PC-3 (cell line): ENCODE data around the gene IQSEC3. TPM values are rescaled to one million over a fixed set of nuclear protein-coding genes. Genes with fewer than 3 reads are reported as not detected.

Experiments
- ATAC-seq: fragments of 200-7000 bp; cut with Tn5 transposase; 2 replicates; pipeline ENCODE4 v1.9.1; 2020; ENCODE audit warnings: mild to moderate bottlenecking, moderate library complexity
- BruUV-seq: library from RNA; stranded (reverse); fragments of 400-500 nt; replicated peaks from 2 replicates; lab custom pipeline; 2021; lab: Mats Ljungman, UMichigan
- CTCF ChIA-PET: fragments of 300-600 bp; sonication (Branson Sonifier 250); formaldehyde crosslinking; loops from one replicate; lab custom pipeline; 2022; ENCODE audit warnings: antibody characterized with exemption; lab: Charles Lee
- POLR2A ChIA-PET: fragments of 300-600 bp; sonication (Branson Sonifier 250); formaldehyde crosslinking; loops from one replicate; lab custom pipeline; 2022; ENCODE audit warnings: antibody characterized with exemption; ENCODE audit not compliant: unreplicated experiment; lab: Charles Lee
- DNase-seq: peaks from one replicate; pipeline ENCODE4 v3.0.0-alpha.2; 2015
- H2AFZ ChIP-seq: fragments of 300-600 bp; sonication (generic); 2 replicates; pipeline ENCODE4 v1.6.0; 2016; ENCODE audit warnings: antibody characterized with exemption, low read length
- H3F3A ChIP-seq: fragments of 300-600 bp; sonication (generic); one replicate; pipeline ENCODE4 v1.6.0; 2017; ENCODE audit warnings: antibody characterized with exemption, low read length, control low read depth, mild to moderate bottlenecking; ENCODE audit not compliant: unreplicated experiment
- H3K27ac ChIP-seq: fragments of 300-600 bp; sonication (generic); 2 replicates; pipeline ENCODE4 v1.5.1; 2016; ENCODE audit warnings: mild to moderate bottlenecking, low read length
- H3K27me3 ChIP-seq: fragments of 300-600 bp; sonication (generic); 2 replicates; pipeline ENCODE4 v1.6.1; 2016; ENCODE audit warnings: low read length, mixed read lengths
- H3K36me3 ChIP-seq: fragments of 300-600 bp; sonication (generic); 2 replicates; pipeline ENCODE4 v1.6.1; 2016; ENCODE audit warnings: low read depth, mixed run types, low read length, mixed read lengths
- H3K4me1 ChIP-seq: fragments of 300-600 bp; sonication (generic); 2 replicates; pipeline ENCODE4 v1.5.1; 2016; ENCODE audit warnings: low read length; ENCODE audit not compliant: insufficient read depth
- H3K4me2 ChIP-seq: fragments of 300-600 bp; sonication (generic); 2 replicates; pipeline ENCODE4 v1.6.0; 2016; ENCODE audit warnings: low read length
- H3K4me3 ChIP-seq: fragments of 300-600 bp; sonication (generic); 2 replicates; pipeline ENCODE4 v1.5.1; 2016; ENCODE audit warnings: mild to moderate bottlenecking, low read length, mixed read lengths
- H3K79me2 ChIP-seq: fragments of 300-600 bp; sonication (generic); 2 replicates; pipeline ENCODE4 v1.6.1; 2017; ENCODE audit warnings: low read length, mixed read lengths
- H3K9ac ChIP-seq: fragments of 300-600 bp; sonication (generic); 2 replicates; pipeline ENCODE4 v1.6.0; 2016; ENCODE audit warnings: mild to moderate bottlenecking, low read length
- H3K9me2 ChIP-seq: fragments of 300-600 bp; sonication (generic); replicated peaks from 2 replicates; pipeline ENCODE4 v1.6.1; 2016; ENCODE audit warnings: mixed run types, low read length, mixed read lengths
- H3K9me3 ChIP-seq: fragments of 300-600 bp; sonication (generic); 2 replicates; pipeline ENCODE4 v1.6.1; 2016; ENCODE audit warnings: low read length, mixed read lengths
- H4K20me1 ChIP-seq: fragments of 300-600 bp; sonication (generic); 2 replicates; pipeline ENCODE4 v1.6.1; 2016; ENCODE audit warnings: low read length, mixed read lengths
- EZH2 ChIP-seq: fragments of 300-600 bp; sonication (generic); IDR thresholded peaks from one replicate; pipeline ENCODE4 v1.6.1; 2017; ENCODE audit warnings: antibody characterized with exemption, mild to moderate bottlenecking, low read length; ENCODE audit not compliant: unreplicated experiment
- EZH2phosphoT487 ChIP-seq: fragments of 300-600 bp; sonication (generic); IDR thresholded peaks from 2 replicates; pipeline ENCODE4 v1.6.1; 2018; ENCODE audit warnings: mild to moderate bottlenecking, antibody characterized with exemption, low read length, borderline replicate concordance
- intact Hi-C: fragments of 100-400 bp; cut with micrococcal nuclease; formaldehyde crosslinking; loops from 2 replicates; pipeline ENCODE4 v1.9.0; 2023
- total RNA-seq: library from RNA; depleted of rRNA; stranded (reverse); fragments of >200 nt; gene quantifications from 2 replicates; pipeline ENCODE4 v1.2.3, GENCODE V29; 2014
- TF ChIP-seq, protein P1 (sequence below): fragments of 300-600 bp; sonication (generic); conservative IDR thresholded peaks from 2 replicates; pipeline ENCODE4 v1.5.1; 2017; ENCODE audit warnings: antibody characterized with exemption, low read depth, mild to moderate bottlenecking, low read length

The IQSEC3 gene
- total RNA-seq, 1 experiment from 2014 or later: 0.11 TPM

- TF ChIP-seq EZH2phosphoT487: no peak
- TF ChIP-seq, protein P1, sequence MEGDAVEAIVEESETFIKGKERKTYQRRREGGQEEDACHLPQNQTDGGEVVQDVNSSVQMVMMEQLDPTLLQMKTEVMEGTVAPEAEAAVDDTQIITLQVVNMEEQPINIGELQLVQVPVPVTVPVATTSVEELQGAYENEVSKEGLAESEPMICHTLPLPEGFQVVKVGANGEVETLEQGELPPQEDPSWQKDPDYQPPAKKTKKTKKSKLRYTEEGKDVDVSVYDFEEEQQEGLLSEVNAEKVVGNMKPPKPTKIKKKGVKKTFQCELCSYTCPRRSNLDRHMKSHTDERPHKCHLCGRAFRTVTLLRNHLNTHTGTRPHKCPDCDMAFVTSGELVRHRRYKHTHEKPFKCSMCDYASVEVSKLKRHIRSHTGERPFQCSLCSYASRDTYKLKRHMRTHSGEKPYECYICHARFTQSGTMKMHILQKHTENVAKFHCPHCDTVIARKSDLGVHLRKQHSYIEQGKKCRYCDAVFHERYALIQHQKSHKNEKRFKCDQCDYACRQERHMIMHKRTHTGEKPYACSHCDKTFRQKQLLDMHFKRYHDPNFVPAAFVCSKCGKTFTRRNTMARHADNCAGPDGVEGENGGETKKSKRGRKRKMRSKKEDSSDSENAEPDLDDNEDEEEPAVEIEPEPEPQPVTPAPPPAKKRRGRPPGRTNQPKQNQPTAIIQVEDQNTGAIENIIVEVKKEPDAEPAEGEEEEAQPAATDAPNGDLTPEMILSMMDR: no peak
- TF ChIP-seq EZH2: no peak
- no peaks in the 10 kb centered on the region for H3K9me2 ChIP-seq
- POLR2A ChIA-PET: no interaction called here
- BruUV-seq: no TSS peak
- no peak overlapping the region for H3K4me2 ChIP-seq
- no peak overlapping the region for H3K4me3 ChIP-seq
- no peaks in the 10 kb centered on the region for H3K27me3 ChIP-seq
- H3K9ac ChIP-seq: no peak overlapping the region
- no peaks in the 10 kb centered on the region for H3K9me3 ChIP-seq
- H3K27ac ChIP-seq: no peak overlapping the region
- no peaks in the 10 kb centered on the region for H3K36me3 ChIP-seq
- H3K79me2 ChIP-seq: no peaks in the 10 kb centered on the region
- no peak overlapping the region for H2AFZ ChIP-seq
- no peaks in the 10 kb centered on the region for H4K20me1 ChIP-seq
- H3F3A ChIP-seq: no peaks in the 10 kb centered on the region
- H3K4me1 ChIP-seq: no peaks in the 10 kb centered on the region
- CTCF ChIA-PET: no interaction called here
- intact Hi-C loops: no loop called here
- no peak for ATAC-seq
- no peak for DNase-seq
Observed at GRCh38 chr12:105696-106095, 39.1 kb downstream of the IQSEC3 start.

DNA sequence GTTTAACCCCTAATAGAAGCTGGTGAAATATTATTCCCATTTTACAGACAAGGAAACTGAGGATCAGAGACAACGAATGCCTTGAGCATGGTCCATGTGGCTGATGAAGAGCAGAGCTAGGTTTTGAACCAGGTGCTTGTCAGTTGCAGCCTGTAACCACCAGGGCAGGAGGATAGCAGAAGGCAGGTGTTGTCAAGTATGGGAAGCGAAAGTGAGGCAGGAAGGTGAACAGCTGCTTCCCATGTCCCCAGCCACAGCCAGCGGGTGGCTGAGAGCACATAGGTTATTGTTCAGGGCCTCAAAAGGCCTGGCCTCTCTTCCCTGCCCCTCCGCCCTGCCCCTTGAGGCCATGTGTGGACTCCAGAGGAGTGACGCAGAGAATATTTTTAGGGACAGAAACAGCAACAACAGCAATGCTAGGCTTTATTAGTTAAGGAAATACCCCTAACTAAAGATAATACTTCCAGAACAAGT is 39.6 kb downstream of the IQSEC3 start:
- intact Hi-C loops: no loop called here
- H3K27ac ChIP-seq: no peak overlapping the region
- H3K4me3 ChIP-seq: no peak overlapping the region
- H3K9ac ChIP-seq: no peak overlapping the region
- H3K79me2 ChIP-seq: no peaks in the 10 kb centered on the region
- H3K36me3 ChIP-seq: no peaks in the 10 kb centered on the region
- H3F3A ChIP-seq: no peaks in the 10 kb centered on the region
- H3K4me2 ChIP-seq: no peak overlapping the region
- no TSS peak for BruUV-seq
- no peaks in the 10 kb centered on the region for H4K20me1 ChIP-seq
- H3K9me3 ChIP-seq: no peaks in the 10 kb centered on the region
- H2AFZ ChIP-seq: no peak overlapping the region
- no peaks in the 10 kb centered on the region for H3K27me3 ChIP-seq
- ATAC-seq (no peak), DNase-seq (no peak)
- TF ChIP-seq EZH2phosphoT487: no peak
- TF ChIP-seq, protein P1: no peak; the same call in 1 of the 2 replicates
- TF ChIP-seq EZH2: no peak
- no peaks in the 10 kb centered on the region for H3K9me2 ChIP-seq
- no peaks in the 10 kb centered on the region for H3K4me1 ChIP-seq
- POLR2A ChIA-PET: no interaction called here
- CTCF ChIA-PET: no interaction called here

DNA sequence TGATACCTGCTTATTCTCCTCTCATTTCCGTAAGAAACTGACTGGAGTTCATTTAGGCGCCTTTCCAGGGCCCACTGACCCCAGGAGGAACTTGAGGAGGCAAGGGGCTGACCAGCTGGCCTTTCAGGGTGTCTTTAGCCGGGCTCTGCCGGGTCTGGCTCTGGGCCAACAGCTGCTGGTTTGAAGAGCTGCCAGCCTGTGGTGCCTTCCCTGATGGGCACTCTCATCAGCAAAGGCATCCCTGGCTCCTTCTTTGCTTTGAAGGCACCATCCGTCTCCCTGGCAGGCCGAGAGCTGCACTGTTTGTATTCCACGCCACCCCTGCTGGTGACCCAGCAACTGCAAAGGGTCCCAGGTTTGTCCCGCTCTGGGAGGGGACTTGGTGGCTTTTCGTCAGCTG is 42.0 kb downstream of the IQSEC3 start:
- intact Hi-C loops: no loop called here
- Histone ChIP-seq H3K9me3 (no peaks in the 10 kb centered on the region), H3K4me1 (peaks cover 6% of the 10 kb centered on the region), H3K4me2 (no peak overlapping the region), H4K20me1 (no peaks in the 10 kb centered on the region), H3K9me2 (no peaks in the 10 kb centered on the region), H3K27me3 (no peaks in the 10 kb centered on the region), H3K4me3 (no peak overlapping the region), H3K79me2 (no peaks in the 10 kb centered on the region), H3K36me3 (no peaks in the 10 kb centered on the region), H3F3A (no peaks in the 10 kb centered on the region), H3K27ac (no peak overlapping the region), H3K9ac (no peak overlapping the region), H2AFZ (no peak overlapping the region)
- ChIA-PET CTCF (no interaction called here), POLR2A (no interaction called here)
- TF ChIP-seq, protein P1: no peak
- TF ChIP-seq EZH2 (no peak), EZH2phosphoT487 (no peak)
- no peak for ATAC-seq
- no peak for DNase-seq
- BruUV-seq: no TSS peak
